Lung (tissue), 12 donors: ENCODE measurements around the gene TAX1BP1. TPM values are rescaled to one million over a fixed set of nuclear protein-coding genes. Genes with fewer than 3 reads are reported as not detected.
A peak's percentile ranks its signal among the peaks of the same experiment; 100 is the strongest.

Source experiments
- ATAC-seq: fragments of 200-7000 bp; cut with Tn5 transposase; one replicate; pipeline ENCODE4 v1.9.1; 2020; ENCODE audit warnings: moderate number of reproducible peaks; ENCODE audit not compliant: insufficient read depth, low FRiP score
- DNase-seq, 3 donors: peaks; one replicate each; pipeline ENCODE4 v3.0.0-alpha.2; 2013 to 2017
- H3K27ac ChIP-seq, 2 donors: one replicate each; pipeline ENCODE4 v1.5.1; 2013; ENCODE audit warnings: mild to moderate bottlenecking in 2 of 2, moderate library complexity in 2 of 2, control low read depth in 1 of 2, inconsistent platforms in 1 of 2, low read depth in 1 of 2, low read length in 1 of 2
- H3K27me3 ChIP-seq, 3 donors: one replicate each; pipeline ENCODE4 v1.5.1; 2013; ENCODE audit warnings: low read length in 2 of 3; ENCODE audit not compliant: control insufficient read depth in 3 of 3, insufficient read depth in 3 of 3
- H3K36me3 ChIP-seq, 4 donors: one replicate each; pipeline ENCODE4 v1.5.1; 2013; ENCODE audit warnings: low read length in 4 of 4, mild to moderate bottlenecking in 1 of 4, moderate library complexity in 1 of 4; ENCODE audit not compliant: control insufficient read depth in 4 of 4, insufficient read depth in 4 of 4
- H3K4me1 ChIP-seq, 5 donors: one replicate each; pipeline ENCODE4 v1.5.1; 2013; ENCODE audit warnings: low read length in 5 of 5, mild to moderate bottlenecking in 2 of 5, moderate library complexity in 1 of 5; ENCODE audit not compliant: control insufficient read depth in 5 of 5, insufficient read depth in 5 of 5
- H3K4me3 ChIP-seq: one replicate; pipeline ENCODE4 v1.5.1; 2013; ENCODE audit warnings: mild to moderate bottlenecking, control low read depth, moderate library complexity
- H3K9ac ChIP-seq, 2 donors: one replicate each; pipeline ENCODE4 v1.5.1; 2013; ENCODE audit warnings: low read length in 2 of 2, control low read depth in 1 of 2; ENCODE audit not compliant: insufficient read depth in 1 of 2
- H3K9me3 ChIP-seq, 4 donors: one replicate each; pipeline ENCODE4 v1.5.1; 2013; ENCODE audit warnings: low read length in 3 of 4, mild to moderate bottlenecking in 1 of 4, moderate library complexity in 1 of 4; ENCODE audit not compliant: control insufficient read depth in 4 of 4, insufficient read depth in 3 of 4
- CTCF ChIP-seq: IDR thresholded peaks from 2 replicates; pipeline ENCODE4 v1.5.1; 2012; ENCODE audit warnings: mild to moderate bottlenecking; ENCODE audit errors: control extremely low read depth, extremely low read depth
- WGBS, 2 donors: extraction: QIAGEN DNeasy Blood & Tissue Kit; methylation state at CpG; one replicate each; pipeline ENCODE4 v1.1.7; 2013; 5-methylcytosine and 5-hydroxymethylcytosine counted together
- polyA plus RNA-seq, 2 donors: library from polyadenylated mRNA; stranded (reverse); fragments of 200-250 nt; gene quantifications; one replicate each; pipeline ENCODE4 v1.2.1, GENCODE V29; 2013
- total RNA-seq, 2 donors: library from RNA; depleted of rRNA in 1 of 2; stranded (reverse); fragments of >200 nt in 1 of 2; gene quantifications; one replicate each; pipeline ENCODE4 v1.2.1, GENCODE V29; 2014 to 2021
- donor health status: control.
- donor health status: control.
- donor health status: Bipolar disorder and iron deficiency.
- donor health status: healthy.
- donor health status: DM: yes; HTN: yes; CAD: no.

The TAX1BP1 gene
- total and polyA plus RNA-seq, 4 donors: 61.4 to 137 (median 83.0) TPM

GRCh38 chr7:27695096-27695495 lies 44.9 kb upstream of the TAX1BP1 start:
- H3K9me3 ChIP-seq: no peaks in the 10 kb centered on the region
- H3K27me3 ChIP-seq: no peaks in the 10 kb centered on the region
- ATAC-seq (no peak), DNase-seq (no peak)
- H3K27ac ChIP-seq: no peak overlapping the region
- no peak overlapping the region for H3K9ac ChIP-seq
- no peak overlapping the region for H3K4me3 ChIP-seq
- TF ChIP-seq CTCF: no peak
- WGBS, 2 donors: 89 to 93% methylated on average over 4 of the region's 4 CpGs
- H3K36me3 ChIP-seq: no peaks in the 10 kb centered on the region
- no peaks in the 10 kb centered on the region for H3K4me1 ChIP-seq

GRCh38 chr7:27697861-27698430 lies 42.0 kb upstream of the TAX1BP1 start:
- TF ChIP-seq CTCF: no peak
- DNase-seq: no peak
- H3K36me3 ChIP-seq: no peaks in the 10 kb centered on the region
- peak; percentile 34 for ATAC-seq
- H3K27me3 ChIP-seq: no peaks in the 10 kb centered on the region
- H3K9me3 ChIP-seq: no peaks in the 10 kb centered on the region
- H3K9ac ChIP-seq: no peak overlapping the region
- 39 to 56% methylated on average over 3 of the region's 3 CpGs for WGBS, 2 donors
- no peak overlapping the region for H3K4me3 ChIP-seq
- no peaks in the 10 kb centered on the region for H3K4me1 ChIP-seq
- no peak overlapping the region for H3K27ac ChIP-seq

- H3K4me3 ChIP-seq: no peak overlapping the region
- no peak overlapping the region for H3K9ac ChIP-seq
- no peaks in the 10 kb centered on the region for H3K36me3 ChIP-seq
- TF ChIP-seq CTCF: no peak
- H3K27ac ChIP-seq: no peak overlapping the region
- no peaks in the 10 kb centered on the region for H3K9me3 ChIP-seq
- WGBS, 2 donors: 95 to 98% methylated on average over 2 of the region's 2 CpGs
- DNase-seq: no peak
- ATAC-seq: no peak
- H3K27me3 ChIP-seq: no peaks in the 10 kb centered on the region
- H3K4me1 ChIP-seq: no peaks in the 10 kb centered on the region
These were observed 40.2 kb upstream of the TAX1BP1 start for GRCh38 chr7:27699751-27700150.

- Histone ChIP-seq H3K9me3 (no peaks in the 10 kb centered on the region), H3K36me3 (no peaks in the 10 kb centered on the region), H3K9ac (no peak overlapping the region), H3K27me3 (no peaks in the 10 kb centered on the region), H3K4me1 (no peaks in the 10 kb centered on the region), H3K27ac (no peak overlapping the region), H3K4me3 (no peak overlapping the region)
- ATAC-seq (no peak), DNase-seq (no peak)
- WGBS, 2 donors: 80 to 83% methylated on average over 6 of the region's 6 CpGs
- TF ChIP-seq CTCF: no peak
These were observed 39.5 kb upstream of the TAX1BP1 start for GRCh38 chr7:27700501-27700900.
